Activated naive CD8-positive, alpha-beta T cell treated with anti-CD3 and anti-CD28 coated beads, Interleukin-2, amount 10 ng/mL, durations not matched to agents 7 days and 5 days (primary cell): ENCODE results near the gene H2AZ2. TPM values are rescaled to one million over a fixed set of nuclear protein-coding genes. Genes with fewer than 3 reads are reported as not detected.
"Not testable (repeated sequence)": the region's sequence is repeated elsewhere in the genome, so short reads cannot be mapped to it uniquely, and the experiment has no call there.

Experiments
- ATAC-seq: fragments of 150-1000 bp; cut with Tn5 transposase; one replicate; pipeline ENCODE4 v1.10.0; 2021; ENCODE audit warnings: low read depth, moderate library complexity
- POLR2A ChIA-PET: fragments of 350-600 bp; sonication (Branson Sonifier 250); formaldehyde crosslinking; loops from one replicate; lab custom pipeline; 2021; ENCODE audit warnings: antibody characterized with exemption; lab: Charles Lee
- DNase-seq: peaks from one replicate; pipeline ENCODE4 v3.0.0; 2021
- H3K27ac Mint-ChIP-seq: one replicate; pipeline ENCODE4 v1.8.0; 2022; ENCODE audit warnings: mild to moderate bottlenecking, mixed read lengths
- H3K27me3 Mint-ChIP-seq: one replicate; pipeline ENCODE4 v1.8.0; 2022; ENCODE audit warnings: mild to moderate bottlenecking, moderate library complexity, mixed read lengths
- H3K36me3 Mint-ChIP-seq: one replicate; pipeline ENCODE4 v1.8.0; 2021; ENCODE audit warnings: mild to moderate bottlenecking, mixed read lengths
- H3K4me1 Mint-ChIP-seq: one replicate; pipeline ENCODE4 v1.8.0; 2021; ENCODE audit warnings: mixed read lengths
- H3K4me3 Mint-ChIP-seq: one replicate; pipeline ENCODE4 v1.8.0; 2022; ENCODE audit warnings: mild to moderate bottlenecking, moderate library complexity, mixed read lengths
- H3K9me3 Mint-ChIP-seq: one replicate; pipeline ENCODE4 v1.8.0; 2021; ENCODE audit warnings: mixed read lengths
- total RNA-seq, 2 experiments: library from RNA; stranded (reverse); gene quantifications; one replicate each; pipeline ENCODE4 v1.2.3, GENCODE V29; 2021

H2AZ2 gene
- total RNA-seq, 2 experiments from 2014 or later, result 359 to 368 TPM

DNA sequence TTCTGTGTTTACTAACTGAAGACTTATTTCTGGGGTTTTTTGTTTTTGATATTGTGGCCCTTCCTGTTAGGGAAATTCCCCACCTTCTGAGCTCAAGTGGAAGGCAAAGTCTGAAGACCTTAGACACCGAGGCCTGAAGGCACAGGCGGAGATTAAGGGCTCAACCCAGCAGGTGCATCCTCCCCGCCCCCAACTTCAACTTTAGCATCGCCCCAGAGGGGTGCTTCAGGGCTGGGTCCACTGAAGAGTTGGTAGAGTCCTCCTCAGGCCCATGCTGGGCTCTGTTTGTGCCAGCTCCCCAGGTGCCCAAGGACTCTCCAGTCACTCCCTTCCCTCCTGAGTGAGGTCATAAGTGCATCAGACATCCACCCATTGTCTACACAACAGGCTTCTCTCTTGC is 60.8 kb downstream of the H2AZ2 start:
- no peak overlapping the region for H3K27ac Mint-ChIP-seq
- H3K27me3 Mint-ChIP-seq, result peaks cover 4% of the 10 kb centered on the region
- H3K36me3 Mint-ChIP-seq, result peaks cover 7% of the 10 kb centered on the region
- no peaks in the 10 kb centered on the region for H3K4me1 Mint-ChIP-seq
- peaks cover 9% of the 10 kb centered on the region for H3K9me3 Mint-ChIP-seq
- ATAC-seq, result no peak
- POLR2A ChIA-PET, result no interaction called here
- no peak for DNase-seq
- H3K4me3 Mint-ChIP-seq, result no peak overlapping the region

DNA sequence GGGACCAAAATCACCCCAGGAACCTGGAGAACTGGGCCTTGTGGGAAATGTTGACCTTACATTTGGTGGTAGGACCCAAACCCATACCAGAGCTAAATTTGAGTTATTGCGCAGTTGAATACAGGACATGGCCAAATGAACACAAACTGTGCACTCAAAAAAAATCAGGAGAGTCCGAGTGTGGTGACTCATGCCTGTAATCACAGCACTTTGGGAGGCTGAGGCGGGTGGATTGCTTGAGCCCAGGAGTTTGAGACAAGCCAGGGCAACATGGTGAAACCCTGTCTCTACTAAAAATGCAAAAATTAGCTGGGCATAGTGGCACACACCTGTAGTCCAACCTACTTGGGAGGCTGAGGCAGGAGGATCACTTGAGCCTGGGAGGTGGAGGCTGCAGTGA is 62.7 kb downstream of the H2AZ2 start:
- H3K27ac Mint-ChIP-seq, POLR2A ChIA-PET, H3K27me3 Mint-ChIP-seq, H3K4me1 Mint-ChIP-seq, DNase-seq, H3K4me3 Mint-ChIP-seq, ATAC-seq, H3K36me3 Mint-ChIP-seq, H3K9me3 Mint-ChIP-seq: not testable (repeated sequence)

DNA sequence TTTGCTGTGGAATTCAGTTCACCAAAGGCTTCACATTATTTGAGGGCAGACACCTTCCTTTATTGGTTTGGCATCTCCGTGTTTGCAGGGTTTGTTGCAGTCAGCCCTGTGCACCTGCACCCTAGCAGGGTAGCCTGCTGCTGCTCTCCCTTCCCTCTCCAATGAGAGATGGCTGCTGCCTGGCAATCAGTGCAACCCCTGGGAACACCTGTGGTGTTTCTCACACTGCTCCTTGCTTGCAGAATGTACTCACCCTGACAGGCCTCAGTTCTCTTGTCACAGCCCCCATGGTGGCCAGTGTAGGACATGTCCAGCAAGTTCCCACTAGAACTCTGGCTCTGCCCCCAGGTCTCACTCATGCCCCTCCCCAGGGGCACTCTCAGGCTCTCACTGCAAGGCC is 63.5 kb downstream of the H2AZ2 start:
- H3K36me3 Mint-ChIP-seq, result peaks cover 7% of the 10 kb centered on the region
- no peak overlapping the region for H3K4me3 Mint-ChIP-seq
- H3K9me3 Mint-ChIP-seq, result peaks cover 9% of the 10 kb centered on the region
- peaks cover 4% of the 10 kb centered on the region for H3K27me3 Mint-ChIP-seq
- H3K27ac Mint-ChIP-seq, result no peak overlapping the region
- DNase-seq (no peak), ATAC-seq (no peak)
- no peaks in the 10 kb centered on the region for H3K4me1 Mint-ChIP-seq
- POLR2A ChIA-PET, result no interaction called here

DNA sequence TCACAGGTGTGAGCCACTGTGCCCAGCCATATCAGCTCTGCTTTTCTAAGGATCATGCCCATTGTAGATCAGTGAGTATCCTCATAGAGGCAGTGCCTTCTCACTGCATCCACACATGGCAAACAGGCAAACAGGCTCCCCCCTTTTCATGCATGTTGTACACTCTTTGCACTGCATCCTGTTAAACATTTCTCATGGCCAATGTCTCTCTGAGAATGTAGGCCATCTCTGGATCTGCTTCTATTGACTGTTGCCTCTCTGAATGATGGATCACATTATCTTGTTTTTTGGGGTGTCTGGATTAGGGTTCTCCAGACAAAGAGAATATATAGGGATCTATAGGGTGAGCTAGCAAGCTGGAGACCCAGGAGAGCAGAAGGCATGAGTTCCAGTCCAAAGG is 64.5 kb downstream of the H2AZ2 start:
- no peak for ATAC-seq
- no peaks in the 10 kb centered on the region for H3K4me1 Mint-ChIP-seq
- H3K9me3 Mint-ChIP-seq, result peaks cover 9% of the 10 kb centered on the region
- no peak overlapping the region for H3K4me3 Mint-ChIP-seq
- peaks cover 7% of the 10 kb centered on the region for H3K36me3 Mint-ChIP-seq
- POLR2A ChIA-PET, result no interaction called here
- peaks cover 4% of the 10 kb centered on the region for H3K27me3 Mint-ChIP-seq
- no peak for DNase-seq
- no peak overlapping the region for H3K27ac Mint-ChIP-seq

DNA sequence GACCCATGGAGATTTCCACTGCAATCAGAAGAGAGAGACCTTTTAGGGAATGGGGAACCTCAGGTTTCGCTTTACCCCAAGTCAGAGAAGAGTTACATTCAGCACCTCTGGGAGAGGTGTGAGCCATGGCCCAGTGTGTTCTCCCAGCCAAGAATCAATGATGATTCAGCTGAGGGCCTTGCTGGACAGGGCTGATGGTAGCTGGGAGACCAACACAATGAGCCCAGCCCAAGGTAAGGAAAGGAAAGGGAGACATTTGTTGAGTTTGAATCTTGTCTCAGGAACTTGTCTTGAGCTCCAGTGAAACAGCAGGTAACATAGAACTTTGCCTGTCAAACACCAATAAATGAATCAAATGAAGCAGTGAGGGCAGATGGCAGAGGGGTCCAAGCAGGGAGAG is 65.4 kb downstream of the H2AZ2 start:
- Mint-ChIP-seq H3K27me3 (peaks cover 6% of the 10 kb centered on the region), H3K36me3 (peaks cover 7% of the 10 kb centered on the region), H3K4me3 (no peak overlapping the region), H3K9me3 (peaks cover 9% of the 10 kb centered on the region), H3K27ac (no peak overlapping the region), H3K4me1 (no peaks in the 10 kb centered on the region)
- DNase-seq (no peak), ATAC-seq (no peak)
- POLR2A ChIA-PET, result no interaction called here

Other genes with a start within 250 kb of the H2AZ2 start
- gene OGDH, start 241.5 kb downstream of the H2AZ2 start, total RNA-seq, result 100 to 1,000 TPM in 1 of 2 experiments, 10 to 100 TPM in 1; 99.6 to 103 TPM
- 100 to 1,000 TPM; 120 to 124 TPM for gene ZMIZ2, start 99.2 kb downstream of the H2AZ2 start, total RNA-seq
- gene PPIA, start 51.4 kb downstream of the H2AZ2 start, total RNA-seq, result 1,000 to 10,000 TPM; 1,658 to 1,692 TPM
- 10 to 100 TPM; 34.8 to 35.6 TPM for gene PURB, start 37.4 kb upstream of the H2AZ2 start, total RNA-seq
- gene MYO1G, start 130.9 kb upstream of the H2AZ2 start, total RNA-seq, result 100 to 1,000 TPM; 382 to 403 TPM
- 100 to 1,000 TPM; 126 to 132 TPM for gene CCM2, start 152.1 kb upstream of the H2AZ2 start, total RNA-seq
- gene NACAD, start 240.9 kb upstream of the H2AZ2 start, total RNA-seq, result under 1 TPM; 0.08 to 0.11 TPM